Gastrocnemius medialis (tissue), 4 donors: Measurements from ENCODE around the gene JMJD1C. TPM values are rescaled to one million over a fixed set of nuclear protein-coding genes. Genes with fewer than 3 reads are reported as not detected.

Experiments
- ATAC-seq, 2 donors: fragments of 150-250 bp; one replicate each; pipeline ENCODE4 v1.9.1; 2016
- DNase-seq, 2 donors: peaks; one replicate each; pipeline ENCODE4 v3.0.0-alpha.2; 2019
- H3K27ac ChIP-seq, 4 donors: fragments of 200-600 bp; sonication (generic); 1 replicate in 1 of 4; 2 replicates in 3 of 4; pipeline ENCODE4 v1.5.1; 2016 to 2018; ENCODE audit warnings: mild to moderate bottlenecking in 2 of 4, moderate library complexity in 1 of 4
- H3K27me3 ChIP-seq, 3 donors: fragments of 200-600 bp; sonication (generic) in 2 of 3; 1 replicate in 1 of 3; 2 replicates in 2 of 3; pipeline versions ENCODE4 v1.5.1 to v1.6.0; 2016 to 2019; ENCODE audit warnings: mild to moderate bottlenecking in 1 of 3, moderate library complexity in 1 of 3
- H3K36me3 ChIP-seq, 2 donors: fragments of 200-600 bp; sonication (generic) in 1 of 2; one replicate each; pipeline ENCODE4 v1.5.1; 2017 to 2018
- H3K4me1 ChIP-seq, 2 donors: fragments of 200-600 bp; sonication (generic) in 1 of 2; one replicate each; pipeline ENCODE4 v1.5.1; 2016 to 2017; ENCODE audit warnings: mild to moderate bottlenecking in 2 of 2
- H3K4me3 ChIP-seq, 4 donors: fragments of 200-600 bp; sonication (generic) in 3 of 4; 1 replicate in 1 of 4; 2 replicates in 3 of 4; pipeline ENCODE4 v1.5.1; 2016 to 2019; ENCODE audit warnings: mild to moderate bottlenecking in 2 of 4
- H3K9me3 ChIP-seq, 3 donors: fragments of 200-600 bp; sonication (generic) in 2 of 3; 1 replicate in 1 of 3; 2 replicates in 2 of 3; pipeline ENCODE4 v1.5.1; 2016 to 2019
- CTCF ChIP-seq, 5 experiments: fragments of 450-650 bp in 3 of 5; fragments of 200-600 bp in 2 of 5; sonication (generic) in 2 of 5; IDR thresholded peaks in 4 of 5; conservative IDR thresholded peaks in 1 of 5; 1 replicate in 4 of 5; 2 replicates in 1 of 5; pipeline ENCODE4 v1.5.1; 2016 to 2019; ENCODE audit warnings: antibody characterized with exemption in 5 of 5, mild to moderate bottlenecking in 3 of 5, moderate library complexity in 3 of 5
- POLR2A ChIP-seq, 2 donors: fragments of 450-650 bp; IDR thresholded peaks; one replicate each; pipeline ENCODE4 v1.6.1; 2017; ENCODE audit warnings: antibody characterized with exemption in 2 of 2, mild to moderate bottlenecking in 2 of 2, moderate library complexity in 2 of 2
- in situ Hi-C, 4 donors: fragments of 200-750 bp; cut with MboI; loops; one replicate each; pipeline versions ENCODE4 v1.15.0 to v1.8.0; 2017; ENCODE audit warnings: low sequenced_read_pairs in 4 of 4
- intact Hi-C: fragments of 100-400 bp; cut with DNase I; formaldehyde crosslinking; loops from one replicate; pipeline ENCODE4 v1.15.1; 2023; ENCODE audit warnings: low total_unique reads
- total RNA-seq, 4 donors: library from RNA; depleted of rRNA; stranded (reverse); fragments of >200 nt; gene quantifications; one replicate each; pipeline versions ENCODE4 v1.1.0 to v1.2.3, GENCODE V29; 2016

Gene JMJD1C
- total RNA-seq, 4 donors from 2014 or later = 22.5 to 74.1 (median 46.9) TPM

GRCh38 chr10:63491588-63492316 is 26.0 kb upstream of the JMJD1C start:
- in situ Hi-C loops = no loop called here
- H3K27ac ChIP-seq = peak overlapping the region; percentile 29 to 58 (median 48)
- peak overlapping the region in 1 of 4 donors; percentile 27 for H3K4me3 ChIP-seq

GRCh38 chr10:63489838-63490237 is 24.1 kb upstream of the JMJD1C start:
- no peak overlapping the region for H3K27ac ChIP-seq
- intact Hi-C loops (no loop called here), in situ Hi-C loops (no loop called here)
- H3K27me3 ChIP-seq = no peaks in the 10 kb centered on the region
- no peak overlapping the region for H3K4me3 ChIP-seq
- no peaks in the 10 kb centered on the region for H3K9me3 ChIP-seq
- peaks cover 22 to 36% of the 10 kb centered on the region in 2 donors for H3K4me1 ChIP-seq
- TF ChIP-seq CTCF (IDR thresholded peaks at IDR 0.05 in 4 of 5, conservative IDR thresholded peaks at IDR 0.05 in 1 of 5) (no peak), POLR2A (IDR thresholded peaks at IDR 0.05) (no peak)
- H3K36me3 ChIP-seq = no peaks in the 10 kb centered on the region
- DNase-seq (no peak), ATAC-seq (no peak)

More at GRCh38 chr10:63491588-63492316, 26.0 kb upstream of the JMJD1C start:
- Histone ChIP-seq H3K9me3 (no peaks in the 10 kb centered on the region), H3K27me3 (no peaks in the 10 kb centered on the region), H3K4me1 (peaks cover 11 to 21% of the 10 kb centered on the region in 2 donors), H3K36me3 (no peaks in the 10 kb centered on the region)
- intact Hi-C loops = no loop called here
- DNase-seq (peak in 1 of 2 donors; percentile 29), ATAC-seq (peak; percentile 61 to 85)
- TF ChIP-seq CTCF (IDR thresholded peaks at IDR 0.05 in 4 of 5, conservative IDR thresholded peaks at IDR 0.05 in 1 of 5) = no peak
- TF ChIP-seq POLR2A (IDR thresholded peaks at IDR 0.05) = no peak

- Histone ChIP-seq H3K36me3 (no peaks in the 10 kb centered on the region), H3K27me3 (no peaks in the 10 kb centered on the region), H3K9me3 (no peaks in the 10 kb centered on the region), H3K27ac (no peak overlapping the region), H3K4me1 (peaks cover 24 to 36% of the 10 kb centered on the region in 2 donors), H3K4me3 (no peak overlapping the region)
- TF ChIP-seq POLR2A (IDR thresholded peaks at IDR 0.05) = no peak
- no peak for TF ChIP-seq CTCF (IDR thresholded peaks at IDR 0.05 in 4 of 5, conservative IDR thresholded peaks at IDR 0.05 in 1 of 5)
- in situ Hi-C loops (no loop called here), intact Hi-C loops (no loop called here)
- ATAC-seq = no peak
- DNase-seq = no peak
Observed at GRCh38 chr10:63487990-63488389, 22.2 kb upstream of the JMJD1C start.

- in situ Hi-C loops = no loop called here
- ATAC-seq = no peak
- TF ChIP-seq POLR2A (IDR thresholded peaks at IDR 0.05) (no peak), CTCF (IDR thresholded peaks at IDR 0.05 in 4 of 5, conservative IDR thresholded peaks at IDR 0.05 in 1 of 5) (no peak)
Observed at GRCh38 chr10:63483983-63484382, 18.2 kb upstream of the JMJD1C start.

More at GRCh38 chr10:63483983-63484382, 18.2 kb upstream of the JMJD1C start:
- Histone ChIP-seq H3K4me3 (no peak overlapping the region), H3K4me1 (peaks cover 21 to 32% of the 10 kb centered on the region in 2 donors), H3K9me3 (no peaks in the 10 kb centered on the region), H3K36me3 (no peaks in the 10 kb centered on the region), H3K27ac (no peak overlapping the region), H3K27me3 (no peaks in the 10 kb centered on the region)
- no peak for DNase-seq
- intact Hi-C loops = no loop called here
